Duodenal mucosa (tissue), 2 donors: Measurements from ENCODE around the gene GAPDHS.
A peak's percentile ranks its signal among the peaks of the same experiment; 100 is the strongest.

Experiments
- H3K27ac ChIP-seq: one replicate; pipeline ENCODE4 v1.7.0; 2013; ENCODE audit warnings: low read depth, low read length
- H3K27me3 ChIP-seq, 2 donors: one replicate each; pipeline ENCODE4 v1.7.0; 2013; ENCODE audit warnings: low read length in 2 of 2, control low read depth in 1 of 2; ENCODE audit not compliant: insufficient read depth in 2 of 2, control insufficient read depth in 1 of 2
- H3K36me3 ChIP-seq, 2 donors: one replicate each; pipeline ENCODE4 v1.7.0; 2013; ENCODE audit warnings: low read length in 2 of 2, control low read depth in 1 of 2; ENCODE audit not compliant: insufficient read depth in 2 of 2, control insufficient read depth in 1 of 2
- H3K4me1 ChIP-seq, 2 donors: one replicate each; pipeline ENCODE4 v1.7.0; 2013; ENCODE audit warnings: low read length in 2 of 2, control low read depth in 1 of 2; ENCODE audit not compliant: insufficient read depth in 2 of 2, control insufficient read depth in 1 of 2
- H3K4me3 ChIP-seq, 2 donors: one replicate each; pipeline ENCODE4 v1.7.0; 2013; ENCODE audit warnings: low read length in 2 of 2, low read depth in 1 of 2
- H3K9ac ChIP-seq, 2 donors: one replicate each; pipeline ENCODE4 v1.7.0; 2013; ENCODE audit warnings: low read length in 2 of 2, low read depth in 1 of 2
- H3K9me3 ChIP-seq, 2 donors: one replicate each; pipeline ENCODE4 v1.7.0; 2013; ENCODE audit warnings: low read length in 2 of 2, control low read depth in 1 of 2; ENCODE audit not compliant: control insufficient read depth in 1 of 2

GAPDHS gene

GRCh38 chr19:35521124-35521743, 12.0 kb upstream of the GAPDHS start:
- Histone ChIP-seq H3K9ac (no peak overlapping the region), H3K4me3 (no peak overlapping the region), H3K4me1 (no peaks in the 10 kb centered on the region), H3K9me3 (no peaks in the 10 kb centered on the region), H3K36me3 (no peaks in the 10 kb centered on the region), H3K27me3 (peaks cover 0 to 8% of the 10 kb centered on the region in 2 donors), H3K27ac (no peak overlapping the region)

- Histone ChIP-seq H3K4me1 (no peaks in the 10 kb centered on the region), H3K36me3 (no peaks in the 10 kb centered on the region), H3K27me3 (peaks cover 0 to 12% of the 10 kb centered on the region in 2 donors), H3K4me3 (no peak overlapping the region), H3K27ac (no peak overlapping the region), H3K9me3 (no peaks in the 10 kb centered on the region), H3K9ac (no peak overlapping the region)
These were observed 10.4 kb upstream of the GAPDHS start for GRCh38 chr19:35522745-35523327.

GRCh38 chr19:35524181-35524837, 8.9 kb upstream of the GAPDHS start:
- no peaks in the 10 kb centered on the region for H3K4me1 ChIP-seq
- H3K36me3 ChIP-seq = no peaks in the 10 kb centered on the region
- no peak overlapping the region for H3K4me3 ChIP-seq
- H3K9ac ChIP-seq = no peak overlapping the region
- H3K9me3 ChIP-seq = no peaks in the 10 kb centered on the region
- H3K27ac ChIP-seq = no peak overlapping the region
- peaks cover 0 to 11% of the 10 kb centered on the region in 2 donors for H3K27me3 ChIP-seq

- Histone ChIP-seq H3K9ac (no peak overlapping the region), H3K27me3 (peaks cover 0 to 11% of the 10 kb centered on the region in 2 donors), H3K4me1 (no peaks in the 10 kb centered on the region), H3K36me3 (no peaks in the 10 kb centered on the region), H3K9me3 (no peaks in the 10 kb centered on the region), H3K4me3 (no peak overlapping the region), H3K27ac (no peak overlapping the region)
These were observed 7.4 kb upstream of the GAPDHS start for GRCh38 chr19:35525873-35526272.

- Histone ChIP-seq H3K36me3 (no peaks in the 10 kb centered on the region), H3K4me3 (no peak within 1 kb of the TSS), H3K27me3 (peaks cover 0 to 18% of the 10 kb centered on the region in 2 donors), H3K9me3 (no peaks in the 10 kb centered on the region), H3K27ac (no peak within 1 kb of the TSS), H3K4me1 (no peaks in the 10 kb centered on the region), H3K9ac (no peak within 1 kb of the TSS)
These were observed 4.8 kb upstream of the GAPDHS start, which contains the start of gene SBSN for GRCh38 chr19:35528218-35529038. Gene SBSN (minus strand): TSS chr19:35528311. CDS start chr19:35528281, 30 bp downstream.

GRCh38 chr19:35529241-35530218, 3.7 kb upstream of the GAPDHS start:
- no peaks in the 10 kb centered on the region for H3K9me3 ChIP-seq
- no peak overlapping the region for H3K9ac ChIP-seq
- no peak overlapping the region for H3K4me3 ChIP-seq
- peaks cover 0 to 3% of the 10 kb centered on the region in 2 donors for H3K4me1 ChIP-seq
- no peak overlapping the region for H3K27ac ChIP-seq
- H3K36me3 ChIP-seq = no peaks in the 10 kb centered on the region
- H3K27me3 ChIP-seq = peaks cover 7 to 24% of the 10 kb centered on the region in 2 donors

- Histone ChIP-seq H3K9me3 (no peaks in the 10 kb centered on the region), H3K27ac (no peak overlapping the region), H3K9ac (no peak overlapping the region), H3K36me3 (no peaks in the 10 kb centered on the region), H3K4me1 (peaks cover 0 to 3% of the 10 kb centered on the region in 2 donors), H3K4me3 (no peak overlapping the region), H3K27me3 (peaks cover 7 to 22% of the 10 kb centered on the region in 2 donors)
These were observed 2.0 kb upstream of the GAPDHS start for GRCh38 chr19:35531291-35531690.

- H3K9me3 ChIP-seq = no peaks in the 10 kb centered on the region
- peaks cover 7 to 19% of the 10 kb centered on the region in 2 donors for H3K27me3 ChIP-seq
- H3K27ac ChIP-seq = no peak overlapping the region
- H3K4me3 ChIP-seq = peak overlapping the region; percentile 2 to 15
- peaks cover 0 to 3% of the 10 kb centered on the region in 2 donors for H3K4me1 ChIP-seq
- no peak overlapping the region for H3K9ac ChIP-seq
- H3K36me3 ChIP-seq = no peaks in the 10 kb centered on the region
These were observed 651 bp downstream of the GAPDHS start for GRCh38 chr19:35533822-35534392.
